GM12874 (cell line): ENCODE measurements around the gene STX3.

Experiments
- CTCF ChIP-seq: IDR thresholded peaks from 2 replicates; pipeline ENCODE4 v1.5.1; 2011; ENCODE audit warnings: low read depth, mild to moderate bottlenecking, control low read depth, low read length, moderate library complexity; ENCODE audit not compliant: insufficient read depth

The STX3 gene

DNA sequence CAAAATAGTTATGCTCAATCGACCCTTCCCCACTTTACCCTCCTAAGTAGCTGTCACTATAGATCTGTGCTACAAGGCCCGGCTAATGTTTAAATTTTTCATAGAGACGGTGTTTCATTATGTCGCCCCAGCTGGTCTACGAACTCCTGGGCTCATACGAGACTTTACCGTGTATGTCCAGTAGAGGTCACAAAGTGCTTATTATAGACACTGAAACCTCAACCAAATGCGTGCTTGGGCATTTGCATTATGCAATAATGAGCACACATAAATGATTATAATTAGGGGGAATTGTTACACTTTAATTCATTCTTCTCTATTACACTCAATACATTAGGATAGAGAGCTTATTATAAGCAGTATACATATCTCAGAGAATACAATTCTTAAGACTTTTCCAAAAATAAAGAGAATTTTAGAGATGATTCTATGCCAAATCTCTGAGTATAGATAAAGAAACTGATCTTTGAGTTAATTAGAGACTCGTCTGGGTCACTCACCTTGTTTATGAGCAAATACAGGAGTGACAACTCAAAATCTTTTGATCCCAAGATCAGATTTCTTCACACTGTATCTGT, 67.9 kb downstream of the STX3 start:
- TF ChIP-seq CTCF = peak; percentile 55; the same call in 1 of the 2 replicates

DNA sequence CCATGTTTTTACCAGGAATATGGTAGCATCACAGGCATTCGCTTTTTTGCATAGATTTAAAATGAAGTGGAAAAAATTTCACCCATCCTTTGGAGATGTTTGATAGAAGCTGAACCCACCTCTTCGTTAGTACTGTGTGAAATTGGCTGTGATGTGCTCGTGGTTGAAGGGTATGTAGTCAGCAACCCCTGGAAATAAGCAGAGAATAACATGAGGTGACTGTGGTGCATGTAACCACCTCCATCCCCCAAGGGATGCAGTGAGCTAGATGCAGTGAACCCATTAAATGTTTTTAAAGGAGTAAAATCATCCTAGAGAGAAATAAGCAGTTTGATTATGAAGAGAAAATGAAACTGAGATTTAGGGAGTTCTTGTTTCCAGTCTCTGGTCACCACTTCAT, 74.2 kb downstream of the STX3 start:
- no peak for TF ChIP-seq CTCF

DNA sequence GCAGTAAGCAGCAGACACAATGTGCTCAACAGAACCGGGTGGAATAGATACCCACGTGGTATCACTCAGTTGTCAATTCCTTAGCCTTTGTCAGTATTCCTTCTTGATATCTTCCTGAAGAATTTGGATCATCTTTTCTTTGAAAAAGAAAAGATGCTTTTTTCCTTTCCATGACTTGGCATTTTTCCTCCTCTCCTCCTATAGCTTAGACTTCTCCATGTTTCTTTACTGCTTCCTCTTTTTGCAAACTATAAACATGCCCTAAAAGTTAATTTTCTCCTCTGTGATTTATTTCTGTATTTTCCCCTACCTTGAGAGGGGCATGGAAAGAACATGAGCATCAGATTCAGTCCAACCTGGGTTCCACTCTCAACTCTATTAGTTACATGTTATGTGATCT, 78.4 kb downstream of the STX3 start:
- TF ChIP-seq CTCF = no peak

- no peak for TF ChIP-seq CTCF
Observed at GRCh38 chr11:59839615-59840014, 84.4 kb downstream of the STX3 start.

DNA sequence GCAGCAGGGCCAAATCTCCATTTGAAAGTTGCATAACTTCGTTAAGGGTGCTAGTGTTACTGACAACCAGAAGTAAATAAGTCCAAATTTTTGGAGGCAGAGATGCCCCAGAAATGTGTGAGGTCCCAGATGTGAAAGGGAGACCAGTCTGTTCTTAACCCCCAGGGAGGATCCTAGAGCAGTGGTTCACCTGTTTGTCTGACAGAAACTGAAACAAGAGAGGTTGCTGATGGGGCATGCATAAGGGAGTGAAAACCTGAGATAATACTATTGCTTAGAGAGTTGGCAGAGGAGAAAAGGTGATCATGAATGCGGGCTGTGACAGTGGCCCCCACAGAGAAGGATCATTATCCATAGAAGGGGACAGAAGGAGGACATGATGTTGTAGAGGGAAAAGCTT, 86.3 kb downstream of the STX3 start:
- no peak for TF ChIP-seq CTCF

DNA sequence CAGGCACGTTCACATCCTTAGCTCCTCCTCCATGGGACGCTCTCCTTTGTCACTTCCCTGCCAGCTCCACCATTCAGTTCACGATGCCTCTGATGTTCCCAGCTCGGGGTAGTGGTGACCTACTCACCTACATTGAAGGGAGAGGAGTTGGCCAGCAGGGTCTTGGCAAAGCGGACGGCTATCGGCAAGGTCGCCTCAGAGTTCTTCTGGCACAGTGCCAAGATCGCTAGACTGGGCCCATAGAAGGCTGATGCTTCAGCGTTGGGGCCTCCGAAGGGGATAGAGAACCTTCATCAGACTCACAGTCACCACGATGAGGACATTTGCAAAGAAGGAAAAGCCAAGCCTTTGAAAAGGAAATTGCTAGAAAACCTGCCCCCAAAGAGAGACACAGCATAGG, 87.1 kb downstream of the STX3 start:
- TF ChIP-seq CTCF = no peak

DNA sequence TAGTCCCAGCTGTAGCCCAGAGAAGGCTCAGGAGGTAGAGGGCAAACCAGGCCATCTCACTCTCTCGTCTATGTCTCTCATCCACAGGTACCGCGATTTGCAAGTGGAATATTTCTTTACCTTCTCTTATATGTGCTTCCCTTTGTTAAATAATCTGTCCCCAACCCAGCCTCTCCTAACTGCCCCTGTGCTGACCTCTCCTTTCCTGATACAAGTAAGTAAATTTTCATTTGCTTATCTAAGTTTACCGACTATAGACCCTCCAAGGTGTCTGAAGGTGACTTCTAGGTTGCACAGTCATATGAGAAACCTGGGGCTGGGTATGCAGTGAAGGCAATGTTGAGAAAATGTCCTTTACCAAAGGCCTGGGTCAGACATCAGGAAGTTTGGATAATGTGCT, 90.2 kb downstream of the STX3 start, which contains the start of gene CBLIF:
TSS of gene CBLIF (minus strand) at position 101 of the 400 bp plus-strand sequence. CDS start at position 55, 46 bp downstream.
- no peak for TF ChIP-seq CTCF
